ENCODE data around the gene MAGEA10.

- TF ChIP-seq, protein P1, sequence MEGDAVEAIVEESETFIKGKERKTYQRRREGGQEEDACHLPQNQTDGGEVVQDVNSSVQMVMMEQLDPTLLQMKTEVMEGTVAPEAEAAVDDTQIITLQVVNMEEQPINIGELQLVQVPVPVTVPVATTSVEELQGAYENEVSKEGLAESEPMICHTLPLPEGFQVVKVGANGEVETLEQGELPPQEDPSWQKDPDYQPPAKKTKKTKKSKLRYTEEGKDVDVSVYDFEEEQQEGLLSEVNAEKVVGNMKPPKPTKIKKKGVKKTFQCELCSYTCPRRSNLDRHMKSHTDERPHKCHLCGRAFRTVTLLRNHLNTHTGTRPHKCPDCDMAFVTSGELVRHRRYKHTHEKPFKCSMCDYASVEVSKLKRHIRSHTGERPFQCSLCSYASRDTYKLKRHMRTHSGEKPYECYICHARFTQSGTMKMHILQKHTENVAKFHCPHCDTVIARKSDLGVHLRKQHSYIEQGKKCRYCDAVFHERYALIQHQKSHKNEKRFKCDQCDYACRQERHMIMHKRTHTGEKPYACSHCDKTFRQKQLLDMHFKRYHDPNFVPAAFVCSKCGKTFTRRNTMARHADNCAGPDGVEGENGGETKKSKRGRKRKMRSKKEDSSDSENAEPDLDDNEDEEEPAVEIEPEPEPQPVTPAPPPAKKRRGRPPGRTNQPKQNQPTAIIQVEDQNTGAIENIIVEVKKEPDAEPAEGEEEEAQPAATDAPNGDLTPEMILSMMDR (conservative IDR thresholded peaks at IDR 0.05 in 1 of 2, IDR thresholded peaks at IDR 0.05 in 1 of 2; ENCODE audit: extremely low read depth in 1 of 2, insufficient read depth in 1 of 2, low read depth in 1 of 2, low read length in 2 of 2), result no peak
- no peak for TF ChIP-seq EZH2 (IDR thresholded peaks at IDR 0.05; ENCODE audit: borderline replicate concordance, low read length)
Observed at GRCh38 chrX:152177497-152178269, 39.3 kb upstream of the MAGEA10 start.

Measured in mammary epithelial cell (primary cell).